Adrenal gland (tissue), 12 donors: ENCODE results near the gene CNTNAP2. TPM values are rescaled to one million over a fixed set of nuclear protein-coding genes. Genes with fewer than 3 reads are reported as not detected.

Experiments used
- DNase-seq, 7 donors: peaks; one replicate each; pipeline ENCODE4 v3.0.0-alpha.2; 2019 to 2020
- H3K27ac ChIP-seq, 5 donors: fragments of 200-600 bp; sonication (generic) in 4 of 5; 1 replicate in 3 of 5; 2 replicates in 2 of 5; pipeline versions ENCODE4 v1.5.1 to v1.8.0; 2016 to 2020; ENCODE audit warnings: mild to moderate bottlenecking in 1 of 5
- H3K27me3 ChIP-seq: fragments of 200-600 bp; 2 replicates; pipeline ENCODE4 v1.8.0; 2021
- H3K36me3 ChIP-seq, 2 donors: fragments of 200-600 bp; replicated peaks in 1 of 2; 1 replicate in 1 of 2; 2 replicates in 1 of 2; pipeline versions ENCODE4 v1.5.1 to v1.8.0; 2018 to 2022
- H3K4me1 ChIP-seq, 2 donors: fragments of 200-600 bp; replicated peaks in 1 of 2; 1 replicate in 1 of 2; 2 replicates in 1 of 2; pipeline versions ENCODE4 v1.5.1 to v1.8.0; 2018 to 2021
- H3K4me3 ChIP-seq, 4 donors: fragments of 200-600 bp; sonication (generic) in 3 of 4; one replicate each; pipeline ENCODE4 v1.5.1; 2016 to 2018
- H3K9me3 ChIP-seq, 3 donors: fragments of 200-600 bp; sonication (generic) in 1 of 3; replicated peaks in 1 of 3; 1 replicate in 2 of 3; 2 replicates in 1 of 3; pipeline versions ENCODE4 v1.5.1 to v1.8.0; 2016 to 2021
- CTCF ChIP-seq, 6 experiments: fragments of 450-650 bp in 4 of 6; fragments of 200-600 bp in 2 of 6; sonication (generic) in 1 of 6; IDR thresholded peaks; 1 replicate in 5 of 6; 2 replicates in 1 of 6; pipeline versions ENCODE4 v1.5.1 to v1.8.0; 2016 to 2021; ENCODE audit warnings: antibody characterized with exemption in 6 of 6, mild to moderate bottlenecking in 2 of 6, moderate library complexity in 1 of 6
- POLR2A ChIP-seq, 2 donors: fragments of 450-650 bp; IDR thresholded peaks; one replicate each; pipeline ENCODE4 v1.6.1; 2017; ENCODE audit warnings: antibody characterized with exemption in 2 of 2, mild to moderate bottlenecking in 2 of 2, moderate library complexity in 1 of 2
- WGBS, 4 donors: extraction: QIAGEN DNeasy Blood & Tissue Kit in 2 of 4; methylation state at CpG; one replicate each; pipeline versions ENCODE4 v1.1.5 to v1.1.7; 2013 to 2017; 5-methylcytosine and 5-hydroxymethylcytosine counted together
- intact Hi-C, 2 donors: fragments of 100-400 bp; cut with DNase I; formaldehyde crosslinking; loops; one replicate each; pipeline versions ENCODE4 v1.14.1 to v1.15.0; 2022 to 2023
- polyA plus RNA-seq, 3 donors: library from polyadenylated mRNA; stranded (reverse); fragments of 200-250 nt in 2 of 3; fragments of 350-450 nt in 1 of 3; fragmentation: Illumina TruSeq in 1 of 3; extraction: RNeasy Lipid Tissue Mini Kit (QIAGEN cat#74804) in 1 of 3; gene quantifications; one replicate each; pipeline ENCODE4 v1.2.3, GENCODE V29; 2013 to 2014
- total RNA-seq, 9 donors: library from RNA; depleted of rRNA in 4 of 9; stranded (reverse); fragments of >200 nt in 4 of 9; fragments of 120-200 nt in 1 of 9; fragmentation: NEBNext Ultra II Directional in 1 of 9; extraction: Animal tissue kit (Norgen Biotek cat#: 25700) in 1 of 9; gene quantifications; one replicate each; pipeline versions ENCODE4 v1.1.0 to v1.2.4, GENCODE V29; 2013 to 2023
- donor health status: healthy with polysubstance abuse.
- donor health status: Bipolar disorder and iron deficiency.
- donor health status: DM: yes; HTN: yes; CAD: no.
- donor health status: DM: no; HTN: no; CAD: no.
- donor health status: DM: no; HTN: no; CAD: no.
- donor health status: DM: yes; HTN: yes; CAD: no.

CNTNAP2 gene
- total and polyA plus RNA-seq, 12 donors, result 0.14 to 6.3 (median 1.8) TPM; not detected in 2

DNA sequence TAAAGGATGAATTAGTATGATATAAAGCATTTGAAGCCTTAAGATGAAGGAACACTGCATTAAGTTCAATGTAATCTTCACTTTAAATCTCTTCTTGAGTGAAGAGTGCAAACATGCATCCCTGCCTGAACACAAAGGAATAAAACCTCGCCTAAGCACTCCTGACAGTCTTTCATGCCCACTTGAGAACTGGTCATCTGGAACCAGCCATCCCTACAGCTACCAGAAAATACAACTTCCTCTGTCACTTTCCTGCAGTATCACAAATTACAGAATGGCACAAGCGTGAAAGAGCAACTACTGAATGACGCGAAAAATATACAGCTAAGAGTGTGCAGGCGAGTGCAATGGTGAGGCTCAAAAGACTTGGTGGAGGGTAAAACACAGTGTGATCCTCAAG, 1079.9 kb downstream of the CNTNAP2 start:
- no peak overlapping the region for H3K4me3 ChIP-seq
- intact Hi-C loops, result no loop called here
- TF ChIP-seq POLR2A (IDR thresholded peaks at IDR 0.05) (no peak), CTCF (IDR thresholded peaks at IDR 0.05) (no peak)
- no peaks in the 10 kb centered on the region for H3K4me1 ChIP-seq
- no peak overlapping the region for H3K27ac ChIP-seq
- no peaks in the 10 kb centered on the region for H3K36me3 ChIP-seq
- no peaks in the 10 kb centered on the region for H3K9me3 ChIP-seq
- H3K27me3 ChIP-seq, result no peaks in the 10 kb centered on the region
- DNase-seq, result no peak
- WGBS, 4 donors, result 72 to 84% (median 76%) methylated on average over 5 of the region's 5 CpGs

- no peak for TF ChIP-seq POLR2A (IDR thresholded peaks at IDR 0.05)
- no peak for TF ChIP-seq CTCF (IDR thresholded peaks at IDR 0.05)
- intact Hi-C loops, result no loop called here
- H3K9me3 ChIP-seq, result no peaks in the 10 kb centered on the region
- H3K27me3 ChIP-seq, result no peaks in the 10 kb centered on the region
- no peaks in the 10 kb centered on the region for H3K36me3 ChIP-seq
- H3K4me1 ChIP-seq, result no peaks in the 10 kb centered on the region
- H3K4me3 ChIP-seq, result no peak overlapping the region
- DNase-seq, result no peak
- no peak overlapping the region for H3K27ac ChIP-seq
- 79 to 88% (median 84%) methylated on average over 7 of the region's 7 CpGs for WGBS, 4 donors
Measured at GRCh38 chr7:147197006-147197405, 1080.4 kb downstream of the CNTNAP2 start.

DNA sequence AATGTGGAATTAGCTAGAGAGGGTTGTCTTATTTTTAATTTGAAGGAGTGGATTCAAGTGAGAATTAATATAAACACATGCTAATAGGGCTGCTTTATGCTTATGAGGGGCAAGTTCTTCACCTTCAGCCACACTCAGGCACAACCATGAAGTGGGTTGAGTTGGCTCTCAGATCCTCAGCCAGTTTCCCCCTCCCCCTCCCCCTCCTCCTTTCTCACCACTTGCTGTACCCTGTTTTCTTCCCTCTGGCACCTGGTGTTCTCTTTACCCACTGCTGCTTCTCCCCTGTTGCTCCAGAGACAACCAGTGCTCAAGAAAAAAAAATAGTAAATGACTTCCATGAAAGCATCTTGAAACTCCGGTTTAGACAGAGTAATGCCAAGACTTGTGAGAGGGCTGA, 1083.3 kb downstream of the CNTNAP2 start:
- H3K9me3 ChIP-seq, result no peaks in the 10 kb centered on the region
- no peak for DNase-seq
- intact Hi-C loops, result no loop called here
- 70 to 86% (median 73%) methylated on average over 1 of the region's 1 CpG for WGBS, 4 donors
- H3K36me3 ChIP-seq, result no peaks in the 10 kb centered on the region
- no peak overlapping the region for H3K4me3 ChIP-seq
- no peaks in the 10 kb centered on the region for H3K4me1 ChIP-seq
- H3K27ac ChIP-seq, result no peak overlapping the region
- H3K27me3 ChIP-seq, result no peaks in the 10 kb centered on the region
- no peak for TF ChIP-seq CTCF (IDR thresholded peaks at IDR 0.05)
- no peak for TF ChIP-seq POLR2A (IDR thresholded peaks at IDR 0.05)

- no peak overlapping the region for H3K27ac ChIP-seq
- no peaks in the 10 kb centered on the region for H3K27me3 ChIP-seq
- TF ChIP-seq POLR2A (IDR thresholded peaks at IDR 0.05), result no peak
- WGBS, 4 donors, result 41 to 91% (median 79%) methylated on average over 1 of the region's 1 CpG
- no peaks in the 10 kb centered on the region for H3K36me3 ChIP-seq
- H3K4me3 ChIP-seq, result no peak overlapping the region
- intact Hi-C loops, result no loop called here
- H3K4me1 ChIP-seq, result no peaks in the 10 kb centered on the region
- no peak for DNase-seq
- H3K9me3 ChIP-seq, result no peaks in the 10 kb centered on the region
Measured at GRCh38 chr7:147207988-147208387, 1091.4 kb downstream of the CNTNAP2 start.

DNA sequence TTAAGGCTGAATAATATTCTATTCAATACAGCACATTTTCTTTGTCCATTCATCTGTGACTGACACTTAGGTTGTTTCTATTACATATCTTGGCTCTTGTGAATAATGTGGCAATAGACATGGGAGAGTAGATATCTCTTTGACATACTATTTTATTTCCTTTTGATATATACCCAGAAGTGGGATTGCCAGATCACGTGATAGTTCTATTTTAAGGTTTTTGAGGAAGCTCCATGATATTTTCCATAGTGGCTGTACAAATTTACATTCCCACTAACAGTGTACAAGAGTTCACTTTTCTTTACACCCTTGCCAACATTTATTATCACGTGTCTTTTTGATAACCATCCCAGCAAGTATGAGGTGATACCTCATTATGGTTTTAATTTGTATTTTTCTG, 1114.7 kb downstream of the CNTNAP2 start:
- Histone ChIP-seq H3K9me3 (no peaks in the 10 kb centered on the region), H3K4me3 (no peak overlapping the region), H3K36me3 (no peaks in the 10 kb centered on the region), H3K27ac (no peak overlapping the region), H3K4me1 (no peaks in the 10 kb centered on the region), H3K27me3 (no peaks in the 10 kb centered on the region)
- TF ChIP-seq POLR2A (IDR thresholded peaks at IDR 0.05) (no peak), CTCF (IDR thresholded peaks at IDR 0.05) (no peak)
- no peak for DNase-seq
- intact Hi-C loops, result no loop called here
- 63 to 73% (median 69%) methylated on average over 2 of the region's 2 CpGs for WGBS, 4 donors
